H9 (cell line): ENCODE results near the gene ITIH6. TPM values are rescaled to one million over a fixed set of nuclear protein-coding genes. Genes with fewer than 3 reads are reported as not detected.
A peak's percentile ranks its signal among the peaks of the same experiment; 100 is the strongest.

Experiments
- DNase-seq: peaks from one replicate; pipeline ENCODE4 v3.0.0-alpha.2; 2017
- H2AFZ ChIP-seq: one replicate; pipeline ENCODE4 v1.6.1; 2013; ENCODE audit warnings: mild to moderate bottlenecking, low read length, control low read depth, moderate library complexity
- H2AK5ac ChIP-seq: 2 replicates; pipeline ENCODE4 v1.6.1; 2013; ENCODE audit warnings: low read length, control low read depth, mixed read lengths; ENCODE audit not compliant: insufficient read length
- H2BK120ac ChIP-seq: one replicate; pipeline ENCODE4 v1.6.1; 2013; ENCODE audit warnings: low read depth, mild to moderate bottlenecking, low read length, control low read depth, inconsistent platforms; ENCODE audit not compliant: poor library complexity, severe bottlenecking
- H2BK12ac ChIP-seq: 2 replicates; pipeline ENCODE4 v1.6.1; 2013; ENCODE audit warnings: low read length, control low read depth, mixed read lengths, low read depth; ENCODE audit not compliant: insufficient read length
- H2BK15ac ChIP-seq: 2 replicates; pipeline ENCODE4 v1.6.1; 2013; ENCODE audit warnings: low read depth, low read length, control low read depth
- H2BK20ac ChIP-seq: one replicate; pipeline ENCODE4 v1.6.1; 2013; ENCODE audit warnings: low read depth, mild to moderate bottlenecking, low read length, control low read depth, inconsistent platforms; ENCODE audit not compliant: poor library complexity, severe bottlenecking
- H2BK5ac ChIP-seq: 2 replicates; pipeline ENCODE4 v1.6.1; 2013; ENCODE audit warnings: low read length, control low read depth, mixed read lengths; ENCODE audit not compliant: insufficient read length
- H3K14ac ChIP-seq: 2 replicates; pipeline ENCODE4 v1.6.1; 2013; ENCODE audit warnings: low read length, control low read depth; ENCODE audit not compliant: insufficient read depth
- H3K18ac ChIP-seq: 2 replicates; pipeline ENCODE4 v1.6.1; 2013; ENCODE audit warnings: low read depth, mild to moderate bottlenecking, mixed read lengths, low read length, control low read depth; ENCODE audit not compliant: insufficient read length
- H3K23ac ChIP-seq: 2 replicates; pipeline ENCODE4 v1.6.1; 2013; ENCODE audit warnings: low read length, control low read depth, mixed read lengths, low read depth; ENCODE audit not compliant: insufficient read length
- H3K23me2 ChIP-seq: 2 replicates; pipeline ENCODE4 v1.6.1; 2013; ENCODE audit warnings: low read depth, mild to moderate bottlenecking, mixed read lengths, low read length, control low read depth; ENCODE audit not compliant: insufficient read length, poor library complexity, severe bottlenecking
- H3K27ac ChIP-seq: 2 replicates; pipeline ENCODE4 v1.5.1; 2013; ENCODE audit warnings: low read length, control low read depth, mixed read lengths, low read depth; ENCODE audit not compliant: insufficient read length
- H3K27me3 ChIP-seq: 2 replicates; pipeline ENCODE4 v1.6.1; 2013; ENCODE audit warnings: low read length, control low read depth, inconsistent platforms; ENCODE audit not compliant: insufficient read depth
- H3K4ac ChIP-seq: 2 replicates; pipeline ENCODE4 v1.6.1; 2013; ENCODE audit warnings: low read depth, mild to moderate bottlenecking, control low read depth, inconsistent platforms, low read length, moderate library complexity
- H3K4me1 ChIP-seq: 2 replicates; pipeline ENCODE4 v1.6.1; 2013; ENCODE audit warnings: low read length, control low read depth, inconsistent platforms; ENCODE audit not compliant: insufficient read depth
- H3K4me2 ChIP-seq: 2 replicates; pipeline ENCODE4 v1.6.1; 2013; ENCODE audit warnings: low read length, control low read depth, mixed read lengths; ENCODE audit not compliant: insufficient read length, insufficient read depth
- H3K56ac ChIP-seq: 2 replicates; pipeline ENCODE4 v1.6.1; 2013; ENCODE audit warnings: low read depth, mild to moderate bottlenecking, mixed read lengths, low read length, control low read depth; ENCODE audit not compliant: insufficient read length
- H3K79me1 ChIP-seq: 2 replicates; pipeline ENCODE4 v1.6.1; 2013; ENCODE audit warnings: low read depth, mild to moderate bottlenecking, moderate library complexity, low read length, control low read depth, inconsistent platforms; ENCODE audit not compliant: insufficient read depth, poor library complexity, severe bottlenecking
- H3K79me2 ChIP-seq: 2 replicates; pipeline ENCODE4 v1.6.1; 2013; ENCODE audit warnings: low read length, control low read depth, inconsistent platforms; ENCODE audit not compliant: insufficient read depth
- H3K9ac ChIP-seq: 2 replicates; pipeline ENCODE4 v1.6.1; 2013; ENCODE audit warnings: low read length, control low read depth, mixed read lengths; ENCODE audit not compliant: insufficient read length; ENCODE audit errors: extremely low read depth
- H3K9me3 ChIP-seq: one replicate; pipeline ENCODE4 v1.6.1; 2013; ENCODE audit warnings: low read depth, low read length, inconsistent platforms; ENCODE audit not compliant: control insufficient read depth
- H3T11ph ChIP-seq: one replicate; pipeline ENCODE4 v1.6.1; 2013; ENCODE audit warnings: mild to moderate bottlenecking, low read length, control low read depth, inconsistent platforms
- H4K20me1 ChIP-seq: one replicate; pipeline ENCODE4 v1.6.1; 2013; ENCODE audit not compliant: control insufficient read depth, insufficient read length, insufficient read depth
- H4K5ac ChIP-seq: 2 replicates; pipeline ENCODE4 v1.6.1; 2013; ENCODE audit warnings: low read depth, mild to moderate bottlenecking, mixed read lengths, low read length, control low read depth; ENCODE audit not compliant: insufficient read length
- H4K8ac ChIP-seq: replicated peaks from 2 replicates; pipeline ENCODE4 v1.6.1; 2013; ENCODE audit warnings: low read length, control low read depth, mixed read lengths, low read depth; ENCODE audit not compliant: insufficient read length
- H4K91ac ChIP-seq: 2 replicates; pipeline ENCODE4 v1.6.1; 2013; ENCODE audit warnings: low read depth, mild to moderate bottlenecking, moderate library complexity, mixed read lengths, low read length, control low read depth; ENCODE audit not compliant: insufficient read length
- H3K27ac Mint-ChIP-seq, 3 experiments: 2 replicates in 2 of 3; 3 replicates in 1 of 3; pipeline ENCODE4 v1.8.0; 2020 to 2021; ENCODE audit warnings: mixed read lengths in 3 of 3, mild to moderate bottlenecking in 1 of 3, moderate library complexity in 1 of 3
- H3K27me3 Mint-ChIP-seq: 2 replicates; pipeline ENCODE4 v1.8.0; 2021; ENCODE audit warnings: low read depth, mild to moderate bottlenecking, moderate library complexity, mixed read lengths
- H3K36me3 Mint-ChIP-seq, 3 experiments: 2 replicates in 2 of 3; 3 replicates in 1 of 3; pipeline ENCODE4 v1.8.0; 2020 to 2021; ENCODE audit warnings: low read depth in 3 of 3, mixed read lengths in 3 of 3; ENCODE audit not compliant: insufficient read depth in 1 of 3
- H3K4me1 Mint-ChIP-seq, 2 experiments: 2 replicates each; pipeline ENCODE4 v1.8.0; 2020; ENCODE audit warnings: mixed read lengths in 2 of 2
- H3K4me3 Mint-ChIP-seq, 2 experiments: 2 replicates in 1 of 2; 3 replicates in 1 of 2; pipeline ENCODE4 v1.8.0; 2020 to 2021; ENCODE audit warnings: mild to moderate bottlenecking in 2 of 2, mixed read lengths in 2 of 2, moderate library complexity in 1 of 2
- H3K9me3 Mint-ChIP-seq, 2 experiments: 2 replicates in 1 of 2; 3 replicates in 1 of 2; pipeline ENCODE4 v1.8.0; 2020; ENCODE audit warnings: mild to moderate bottlenecking in 2 of 2, mixed read lengths in 2 of 2, moderate library complexity in 1 of 2
- WGBS: extraction: QIAGEN DNeasy Blood & Tissue Kit; methylation state at CpG from one replicate; pipeline ENCODE4 v1.1.7; 2013; ENCODE audit warnings: missing lambda C conversion rate, low lambda C conversion rate, mixed read lengths; ENCODE audit not compliant: insufficient read length; ENCODE audit errors: extremely low coverage; 5-methylcytosine and 5-hydroxymethylcytosine counted together
- total RNA-seq: library from RNA; stranded (reverse); gene quantifications from 2 replicates; pipeline ENCODE4 v1.2.1, GENCODE V29; 2021
- TF ChIP-seq, protein P1 (sequence below): fragments of 200-600 bp; sonication (generic); conservative IDR thresholded peaks from 3 replicates; pipeline ENCODE4 v1.8.0; 2021; ENCODE audit warnings: antibody characterized with exemption, mild to moderate bottlenecking

ITIH6 gene
- total RNA-seq, 1 experiment from 2014 or later = not detected

DNA sequence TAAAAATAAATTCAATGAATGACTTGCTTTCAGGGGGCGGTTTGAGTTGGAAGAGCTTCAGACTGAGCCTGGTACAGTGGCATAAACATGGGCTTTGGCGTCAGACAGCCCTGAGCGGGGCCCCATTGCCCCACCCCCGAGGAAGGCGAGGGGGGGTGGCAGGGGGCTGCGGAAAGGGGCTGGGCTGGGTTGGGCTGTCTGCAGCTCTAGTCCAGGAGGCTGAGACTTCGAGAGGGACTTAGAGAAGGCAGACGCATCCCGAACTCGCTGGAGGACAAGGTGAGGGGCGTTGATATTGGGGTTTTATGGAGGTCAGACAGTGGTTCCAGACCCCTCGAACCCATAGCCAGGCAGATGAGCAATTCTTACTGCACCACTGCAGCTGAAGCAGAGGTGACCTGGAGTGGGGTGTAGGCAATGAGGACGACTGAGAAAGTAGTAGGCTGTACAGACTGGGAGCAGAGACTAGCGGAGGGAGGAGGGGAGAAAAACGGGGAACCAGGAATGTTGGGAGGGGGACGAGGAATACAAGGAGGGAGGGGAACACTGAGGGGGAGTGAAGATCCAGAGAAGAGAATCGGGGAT is 9.6 kb upstream of the ITIH6 start, which contains the start of gene MAGED2:
Gene MAGED2, plus strand, starts transcription at position 222 of the 585 bp plus-strand sequence. CDS start 1,587 bp downstream, outside the sequence.
- peak; percentile 42 for DNase-seq
- Histone ChIP-seq H3K4me1 (peaks cover 5% of the 10 kb centered on the region; the same call in 1 of the 2 replicates), H4K8ac (no peak within 1 kb of the TSS), H3K23ac (no peak within 1 kb of the TSS), H3K23me2 (no peaks in the 10 kb centered on the region), H4K91ac (no peak within 1 kb of the TSS), H2BK15ac (no peak within 1 kb of the TSS), H3K27ac (peak within 1 kb of the TSS; percentile 79), H2BK120ac (no peak within 1 kb of the TSS), H2BK20ac (no peak within 1 kb of the TSS), H3K9ac (peak within 1 kb of the TSS; percentile 89), H3K18ac (no peak within 1 kb of the TSS), H2AFZ (no peak within 1 kb of the TSS), H3K79me1 (no peaks in the 10 kb centered on the region), H2BK5ac (no peak within 1 kb of the TSS), H3K14ac (no peak within 1 kb of the TSS; the same call in 1 of the 2 replicates), H3K9me3 (peaks cover 28% of the 10 kb centered on the region), H4K20me1 (no peaks in the 10 kb centered on the region), H4K5ac (no peak within 1 kb of the TSS), H3T11ph (no peak within 1 kb of the TSS), H2BK12ac (no peak within 1 kb of the TSS), H3K79me2 (no peaks in the 10 kb centered on the region; the same call in 1 of the 2 replicates), H3K4me2 (peak within 1 kb of the TSS; percentile 95), H3K27me3 (no peaks in the 10 kb centered on the region), H3K56ac (no peak within 1 kb of the TSS), H3K4ac (no peak within 1 kb of the TSS), H2AK5ac (no peak within 1 kb of the TSS)
- H3K4me3 Mint-ChIP-seq = peak within 1 kb of the TSS; percentile 87 to 97
- H3K27ac Mint-ChIP-seq = peak within 1 kb of the TSS; percentile 99 to 100 (median 99)
- peaks cover 77 to 83% of the 10 kb centered on the region in 2 experiments for H3K9me3 Mint-ChIP-seq
- peaks cover 20 to 37% (median 29%) of the 10 kb centered on the region in 3 experiments for H3K36me3 Mint-ChIP-seq
- TF ChIP-seq, protein P1, sequence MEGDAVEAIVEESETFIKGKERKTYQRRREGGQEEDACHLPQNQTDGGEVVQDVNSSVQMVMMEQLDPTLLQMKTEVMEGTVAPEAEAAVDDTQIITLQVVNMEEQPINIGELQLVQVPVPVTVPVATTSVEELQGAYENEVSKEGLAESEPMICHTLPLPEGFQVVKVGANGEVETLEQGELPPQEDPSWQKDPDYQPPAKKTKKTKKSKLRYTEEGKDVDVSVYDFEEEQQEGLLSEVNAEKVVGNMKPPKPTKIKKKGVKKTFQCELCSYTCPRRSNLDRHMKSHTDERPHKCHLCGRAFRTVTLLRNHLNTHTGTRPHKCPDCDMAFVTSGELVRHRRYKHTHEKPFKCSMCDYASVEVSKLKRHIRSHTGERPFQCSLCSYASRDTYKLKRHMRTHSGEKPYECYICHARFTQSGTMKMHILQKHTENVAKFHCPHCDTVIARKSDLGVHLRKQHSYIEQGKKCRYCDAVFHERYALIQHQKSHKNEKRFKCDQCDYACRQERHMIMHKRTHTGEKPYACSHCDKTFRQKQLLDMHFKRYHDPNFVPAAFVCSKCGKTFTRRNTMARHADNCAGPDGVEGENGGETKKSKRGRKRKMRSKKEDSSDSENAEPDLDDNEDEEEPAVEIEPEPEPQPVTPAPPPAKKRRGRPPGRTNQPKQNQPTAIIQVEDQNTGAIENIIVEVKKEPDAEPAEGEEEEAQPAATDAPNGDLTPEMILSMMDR = no peak
- H3K4me1 Mint-ChIP-seq = peaks cover 15 to 25% of the 10 kb centered on the region in 2 experiments
- H3K27me3 Mint-ChIP-seq = peaks cover 2% of the 10 kb centered on the region; the same call in 1 of the 2 replicates
- no CpG with 5 or more reads among the region's 17 CpGs for WGBS
